Measurements from ENCODE around the gene BPGM.
"Not testable (repeated sequence)": the region's sequence is repeated elsewhere in the genome, so short reads cannot be mapped to it uniquely, and the experiment has no call there.

Gene BPGM

DNA sequence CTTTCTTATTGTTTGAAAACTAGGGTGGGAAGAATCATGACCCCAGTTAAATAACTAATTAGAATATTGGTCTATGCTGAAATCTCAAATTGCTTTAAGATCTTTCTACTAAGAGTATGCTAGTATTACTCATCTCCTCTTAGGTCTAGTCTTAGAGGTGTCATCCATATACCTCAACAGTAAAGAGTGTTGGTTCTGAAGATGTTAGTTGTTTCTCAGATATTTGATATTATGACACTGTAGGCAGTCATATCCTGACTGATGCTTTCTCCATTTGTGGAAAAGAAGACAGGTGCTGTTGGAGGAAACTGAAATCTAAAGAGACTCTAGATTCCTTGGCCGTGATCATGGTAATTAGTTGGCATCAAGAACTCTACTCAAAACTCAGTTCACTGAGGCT is 21.2 kb downstream of the BPGM start:
- DNase-seq, result no peak

DNA sequence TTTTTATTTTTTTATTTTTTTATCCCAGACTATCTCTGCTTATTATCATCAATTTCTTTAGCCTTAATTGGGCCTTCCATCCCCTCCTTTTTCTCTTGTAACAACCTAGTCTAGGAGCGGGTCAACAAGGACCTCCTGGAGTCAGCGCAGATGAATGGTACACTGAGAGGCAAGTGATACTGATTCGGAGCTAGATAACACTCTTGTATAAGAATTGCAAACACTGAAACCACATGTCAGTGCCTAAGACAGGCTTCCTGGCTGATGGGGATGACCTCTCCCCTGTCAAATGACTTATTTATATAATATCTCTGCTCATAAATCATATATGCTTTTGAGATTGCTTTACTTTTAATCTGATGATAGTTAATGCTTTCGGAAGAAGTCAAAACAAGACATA is 22.7 kb downstream of the BPGM start:
- peak; percentile 54 for DNase-seq

DNA sequence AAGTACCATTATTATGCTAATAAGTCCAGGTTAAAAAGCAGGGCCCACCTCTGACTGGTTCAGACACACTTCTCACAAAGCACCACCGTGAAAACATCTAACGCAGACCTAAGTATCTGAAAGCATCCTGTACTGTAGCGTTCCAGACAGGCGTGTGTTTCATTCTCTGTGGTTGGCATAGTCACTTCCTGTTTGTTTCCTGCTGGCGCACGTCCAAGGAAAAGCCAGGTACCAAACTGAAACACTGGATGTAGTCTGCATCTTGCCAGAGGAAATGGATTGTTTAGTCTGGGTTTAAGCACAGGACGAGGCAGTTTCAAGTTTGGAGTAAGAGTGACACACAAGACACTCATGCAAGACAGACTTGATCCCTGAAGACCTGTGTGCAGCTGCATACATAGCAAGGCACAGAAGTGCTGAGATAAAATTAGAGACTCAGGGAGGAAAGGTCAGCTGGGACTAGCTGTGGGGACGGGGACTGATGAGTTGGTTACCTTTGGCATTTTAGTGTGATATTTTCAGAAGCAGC is 23.3 kb downstream of the BPGM start:
- peak; percentile 90 for DNase-seq

DNA sequence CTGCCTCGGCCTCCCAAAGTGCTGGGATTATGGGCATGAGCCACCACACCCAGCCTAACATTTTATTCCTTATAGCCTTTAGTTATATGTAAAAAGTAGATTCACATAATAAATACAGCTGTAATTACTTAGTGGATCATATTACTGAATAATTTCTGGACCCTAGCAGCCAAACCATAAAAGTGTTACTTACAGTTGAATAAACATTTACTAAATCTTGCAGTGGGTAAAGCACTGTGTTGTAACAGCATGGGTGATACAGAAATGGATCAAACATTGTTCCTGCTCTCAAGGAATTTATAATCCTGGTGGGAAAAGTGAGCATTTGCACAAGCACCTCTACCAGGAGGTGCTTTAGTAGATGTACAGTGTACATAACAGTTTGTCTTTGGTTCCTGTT is 25.0 kb downstream of the BPGM start:
- no peak for DNase-seq

DNA sequence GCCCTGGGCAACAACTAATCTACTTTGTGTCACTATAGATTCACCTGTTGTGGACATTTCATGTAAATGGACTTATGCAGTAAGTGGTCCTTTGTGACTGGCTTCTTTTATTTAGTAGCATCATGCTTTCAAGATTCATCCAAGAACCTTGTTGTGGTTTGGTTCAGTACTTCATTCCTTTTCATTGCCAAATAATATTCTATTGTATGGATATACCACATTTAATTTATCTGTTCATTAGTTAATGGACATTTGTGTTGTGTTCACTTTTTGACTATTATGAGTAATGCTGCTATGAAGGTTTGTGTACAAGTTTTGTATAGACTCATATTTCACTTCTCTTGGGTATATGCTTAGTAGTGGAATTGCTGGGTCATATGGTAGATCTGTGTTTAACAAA is 27.8 kb downstream of the BPGM start:
- DNase-seq, result no peak

DNA sequence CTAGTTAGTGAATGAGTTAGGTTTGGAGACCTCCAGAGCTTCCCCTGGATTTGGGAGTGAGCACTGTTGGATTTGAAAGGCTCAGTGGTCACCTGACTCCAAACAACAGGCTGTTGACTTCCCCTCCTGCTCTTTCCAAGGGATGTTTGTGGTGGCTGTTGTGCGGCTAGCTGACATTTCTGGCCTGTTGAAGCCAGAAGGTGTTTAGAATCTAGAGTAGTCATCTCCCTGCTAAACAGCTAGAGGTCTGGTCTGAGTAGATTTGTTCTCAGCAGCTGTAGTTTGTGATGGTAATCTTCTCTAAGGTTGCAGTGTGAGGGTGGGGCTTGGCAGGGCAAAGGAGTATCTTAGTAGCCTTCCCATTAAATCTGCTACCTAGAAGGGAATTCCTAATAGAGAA is 30.1 kb downstream of the BPGM start:
- no peak for DNase-seq

DNA sequence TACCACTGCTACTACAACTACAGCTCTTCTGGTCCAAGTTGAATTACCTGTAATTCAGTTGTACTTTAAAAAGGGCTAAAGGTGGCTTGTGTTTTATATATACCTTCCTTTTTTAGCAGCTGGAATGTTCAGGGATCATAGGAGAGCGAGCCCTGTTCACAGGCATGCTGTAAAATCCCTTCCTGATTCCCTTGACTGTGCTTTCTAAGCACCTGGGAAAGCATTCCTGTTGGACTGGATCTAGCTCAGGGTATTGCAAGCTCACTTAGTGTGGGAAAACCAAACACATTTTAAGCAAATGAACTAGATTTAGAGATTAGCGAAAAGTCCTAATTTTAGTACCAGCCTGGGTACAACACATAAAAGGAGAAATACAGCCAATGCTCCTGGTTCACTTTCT is 31.5 kb downstream of the BPGM start:
- DNase-seq, result no peak

DNA sequence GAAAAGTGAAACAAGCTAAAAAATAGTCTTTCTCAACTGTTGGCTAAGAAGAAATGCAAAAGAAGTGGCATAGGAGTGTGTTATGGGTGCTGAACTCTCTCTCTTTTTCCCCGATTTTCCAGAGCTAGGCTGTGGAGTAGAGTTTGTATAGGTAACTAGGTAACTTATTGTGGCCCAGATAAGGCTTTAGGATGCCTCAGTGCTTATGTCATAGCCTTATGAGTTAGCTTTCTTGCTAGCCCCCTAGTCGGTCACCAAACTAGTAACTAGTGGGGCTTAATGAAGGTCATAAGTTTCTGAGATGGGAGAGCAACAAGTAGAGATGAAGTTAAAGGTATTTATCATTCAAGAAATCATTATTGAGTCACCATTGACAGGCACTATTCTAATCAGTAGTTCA is 32.4 kb downstream of the BPGM start:
- no peak for DNase-seq

DNA sequence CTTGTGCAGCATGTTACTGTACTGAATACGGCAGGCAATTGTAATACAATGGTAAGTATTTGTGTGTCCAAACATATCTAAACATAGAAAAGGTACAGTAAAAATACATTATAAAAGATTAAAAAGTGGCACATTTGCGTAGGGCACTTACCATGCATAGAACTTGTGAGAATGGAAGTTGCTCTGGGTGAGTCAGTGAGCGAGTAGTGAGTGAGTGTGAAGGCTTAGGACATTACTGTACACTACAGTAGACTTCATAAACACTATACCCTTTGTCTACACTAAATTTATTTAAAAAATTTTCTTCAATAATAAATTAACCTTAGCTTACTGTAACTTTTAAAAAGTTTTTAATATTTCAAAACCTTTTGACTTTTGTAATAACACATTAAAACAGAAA is 37.5 kb downstream of the BPGM start:
- no peak for DNase-seq

DNA sequence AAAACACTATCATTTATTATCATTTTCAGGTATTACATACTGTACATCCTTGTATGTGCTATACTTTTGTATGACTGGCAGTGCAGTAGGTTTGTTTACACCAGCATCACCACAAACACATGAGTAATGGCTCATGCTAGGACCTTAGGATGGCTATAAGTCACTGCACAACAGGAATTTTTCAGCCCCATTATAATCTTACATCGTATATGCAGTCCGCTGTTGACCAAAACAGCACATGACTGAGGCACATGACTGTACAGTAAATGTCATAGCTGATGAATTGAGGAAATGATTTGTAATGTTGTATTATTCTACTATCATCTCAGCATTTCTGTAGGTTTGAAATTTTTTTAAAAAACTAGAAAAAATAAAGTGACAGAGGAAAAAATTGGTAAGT is 38.6 kb downstream of the BPGM start:
- DNase-seq, result no peak

DNA sequence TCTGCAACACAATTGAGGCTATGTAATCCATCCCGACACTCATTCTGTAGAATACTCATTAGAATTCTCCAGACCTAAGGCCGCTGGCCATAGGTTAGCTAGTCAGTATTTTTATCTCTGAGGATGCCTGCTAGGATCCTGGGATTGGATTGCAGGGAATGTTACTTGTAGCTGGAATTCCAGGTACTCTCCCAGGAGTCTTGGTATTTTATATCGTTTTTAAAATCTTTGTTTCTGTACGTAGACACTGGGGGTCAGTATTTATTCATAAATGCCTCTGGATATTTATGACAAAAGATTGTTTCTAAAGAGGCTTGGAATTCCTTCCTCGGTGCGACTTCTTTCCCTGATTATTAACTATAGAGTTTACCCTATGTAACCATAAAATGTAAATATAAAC is 40.1 kb downstream of the BPGM start:
- DNase-seq, result no peak

DNA sequence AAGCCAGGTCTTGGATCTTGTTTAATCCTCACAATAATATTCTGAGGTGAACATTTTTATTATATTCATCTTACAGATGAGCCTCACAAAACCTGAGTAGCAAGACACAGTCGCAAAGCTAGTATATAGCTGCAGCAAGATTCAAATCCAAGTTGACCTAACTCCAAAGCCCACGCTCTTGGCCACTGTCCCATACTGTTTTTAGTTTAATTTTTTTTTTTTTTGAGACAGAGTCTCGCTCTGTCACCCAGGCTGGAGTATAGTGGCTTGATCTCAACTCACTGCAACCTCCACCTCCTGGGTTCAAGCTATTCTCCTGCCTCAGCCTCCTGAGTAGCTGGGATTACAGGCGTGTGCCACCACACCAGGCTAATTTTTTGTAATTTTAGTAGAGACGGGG is 42.9 kb downstream of the BPGM start:
- not testable (repeated sequence) for DNase-seq

DNA sequence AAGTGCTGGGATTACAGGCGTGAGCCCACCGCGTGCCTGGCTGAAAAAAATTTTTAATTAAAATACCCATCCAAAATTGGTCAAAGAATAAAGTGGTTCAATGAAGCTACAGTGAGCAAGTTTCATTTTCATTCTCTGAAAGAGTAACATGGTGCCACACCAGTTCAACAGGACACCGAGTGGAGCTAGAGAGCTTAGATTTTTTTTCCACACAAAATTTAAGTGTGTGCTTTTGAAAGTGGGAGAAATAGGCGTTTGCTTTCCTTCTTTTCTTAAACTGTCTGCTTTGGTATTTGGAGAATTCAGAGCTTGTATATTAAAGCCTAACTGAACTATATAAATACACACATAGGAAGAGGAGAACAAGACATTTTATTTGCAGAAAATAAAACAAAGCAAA is 43.4 kb downstream of the BPGM start:
- DNase-seq, result no peak

DNA sequence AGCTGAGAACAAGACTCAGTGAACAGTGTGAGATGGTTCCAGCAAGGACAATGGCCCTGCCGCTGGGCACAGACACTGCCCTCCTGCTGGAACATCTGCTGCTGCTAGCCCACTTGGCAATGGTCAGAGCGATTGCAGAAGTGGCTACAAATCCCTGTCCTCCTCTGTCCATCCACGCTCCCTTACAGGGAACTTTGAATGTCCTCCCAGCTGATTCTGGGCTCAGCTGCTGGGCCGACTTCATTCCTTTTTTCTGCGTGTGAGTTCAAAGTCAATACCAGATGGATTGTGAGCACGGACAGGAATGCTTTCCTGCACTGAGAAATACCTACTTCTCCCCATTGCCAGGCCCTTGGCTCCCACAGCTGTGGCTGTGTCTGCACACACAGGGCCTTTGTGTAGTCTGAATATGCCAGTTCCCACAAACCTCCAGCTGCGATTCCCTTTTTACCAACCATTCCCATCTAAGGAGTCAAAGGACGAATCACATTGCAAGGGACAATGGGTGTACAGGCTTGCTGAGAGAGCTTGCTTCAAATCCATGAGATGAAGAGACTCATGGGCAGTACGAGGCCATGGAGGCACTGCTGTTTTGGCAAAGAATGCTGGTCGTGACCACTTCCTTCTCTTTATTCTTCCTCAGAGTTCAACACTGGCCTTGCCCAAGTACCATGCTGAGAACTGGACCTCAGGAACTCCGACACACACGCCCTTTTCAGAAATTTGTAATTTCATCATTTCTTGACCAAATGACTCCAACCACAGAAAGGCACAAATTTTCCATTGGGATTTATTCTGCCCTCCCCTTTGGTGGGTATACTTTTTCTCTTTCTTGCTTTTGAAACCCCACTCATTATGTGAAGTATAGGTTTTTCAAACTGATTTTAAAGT is 44.2 kb downstream of the BPGM start:
- no peak for DNase-seq

DNA sequence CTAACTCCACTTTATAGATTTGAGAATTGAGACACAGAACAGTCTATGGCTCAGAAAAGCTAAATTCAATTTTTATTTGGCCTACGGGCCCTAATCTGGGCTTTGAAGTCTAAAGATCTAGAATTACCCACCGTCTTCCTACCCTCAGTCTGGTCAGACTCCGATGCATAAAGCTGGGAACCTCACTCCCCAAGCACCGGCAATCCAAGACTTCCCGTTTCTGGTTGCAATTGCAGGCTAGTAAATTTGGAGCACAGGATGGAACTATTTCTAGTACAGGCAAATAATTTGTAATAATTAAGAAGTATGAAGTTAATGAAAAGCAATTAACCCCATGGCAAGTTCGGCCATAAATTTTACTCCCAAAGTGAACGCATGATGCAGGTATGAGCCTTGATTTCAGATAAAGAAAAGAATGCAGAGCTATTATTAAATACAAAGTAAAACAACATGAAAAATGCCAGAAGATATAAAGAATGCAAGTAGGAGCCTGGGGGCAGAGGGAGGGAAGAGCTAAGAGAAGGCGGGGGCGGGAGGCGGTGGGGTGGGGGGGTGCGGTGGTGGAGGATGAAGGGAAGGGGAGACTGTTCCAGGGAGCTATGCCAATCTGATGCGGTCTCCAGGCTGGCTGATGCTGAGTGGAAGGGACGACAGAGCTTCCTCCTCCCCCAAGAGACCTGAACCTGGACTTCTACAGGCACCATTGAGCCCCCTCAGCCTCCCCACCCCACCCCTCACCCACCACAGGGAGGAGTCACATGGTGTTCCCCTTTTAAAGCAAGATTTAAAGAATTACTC is 45.1 kb downstream of the BPGM start:
- no peak for DNase-seq

DNA sequence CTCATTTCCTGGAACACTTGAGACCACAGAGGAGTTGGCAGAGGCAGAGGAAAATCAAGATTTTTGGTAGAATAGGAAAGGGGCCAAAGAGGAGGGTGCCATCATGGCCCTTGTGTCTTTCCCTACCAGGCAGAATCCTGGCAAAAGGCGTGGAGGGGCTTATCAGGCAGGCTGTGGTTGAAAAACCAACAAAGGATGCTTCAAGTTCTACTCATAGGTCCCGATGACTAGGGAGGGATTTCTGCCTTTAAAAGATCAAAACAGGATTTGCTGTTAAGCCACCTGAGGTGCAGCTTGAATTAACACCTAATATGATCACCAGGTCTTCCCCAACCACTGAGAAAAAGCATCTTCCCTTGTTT is 45.7 kb downstream of the BPGM start:
- no peak for DNase-seq

DNA sequence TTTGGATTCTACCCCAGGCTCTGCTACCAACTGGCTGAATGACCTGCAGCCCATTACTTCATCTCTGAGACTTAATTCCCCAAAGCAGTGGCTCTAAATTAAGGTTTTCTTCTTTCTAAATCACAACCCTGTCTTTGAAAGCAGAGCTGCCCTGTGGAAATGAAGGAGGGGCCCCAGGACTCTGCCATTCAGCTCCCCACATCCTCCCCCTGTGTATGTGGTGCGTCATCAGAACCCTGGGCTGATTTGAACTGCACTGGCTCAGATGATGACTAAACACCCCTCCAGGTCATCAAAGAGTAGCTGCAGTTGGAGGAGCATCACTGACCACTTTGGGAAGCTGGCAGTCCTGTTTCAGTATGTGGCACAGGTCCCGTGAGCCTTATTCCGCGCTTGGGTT is 46.6 kb downstream of the BPGM start:
- no peak for DNase-seq

DNA sequence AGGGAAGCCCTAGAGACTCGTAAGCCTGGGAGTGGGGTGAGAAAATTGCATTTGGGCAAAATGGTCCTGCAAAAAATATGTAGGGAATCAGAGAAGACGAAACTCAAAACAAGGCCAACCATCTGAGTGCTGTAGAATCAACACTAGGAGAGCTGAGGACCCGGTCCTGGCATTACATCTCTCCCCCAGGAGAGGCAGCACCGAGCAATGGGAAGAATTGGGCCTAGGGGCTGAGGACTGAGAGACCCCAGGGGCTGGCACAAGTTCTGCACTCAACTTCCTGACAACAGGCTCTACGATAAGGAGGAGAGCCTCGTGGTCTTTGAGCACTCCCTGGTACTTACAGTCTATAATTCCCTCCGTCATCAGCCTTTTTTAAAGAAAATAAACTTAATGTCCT is 47.6 kb downstream of the BPGM start:
- no peak for DNase-seq

DNA sequence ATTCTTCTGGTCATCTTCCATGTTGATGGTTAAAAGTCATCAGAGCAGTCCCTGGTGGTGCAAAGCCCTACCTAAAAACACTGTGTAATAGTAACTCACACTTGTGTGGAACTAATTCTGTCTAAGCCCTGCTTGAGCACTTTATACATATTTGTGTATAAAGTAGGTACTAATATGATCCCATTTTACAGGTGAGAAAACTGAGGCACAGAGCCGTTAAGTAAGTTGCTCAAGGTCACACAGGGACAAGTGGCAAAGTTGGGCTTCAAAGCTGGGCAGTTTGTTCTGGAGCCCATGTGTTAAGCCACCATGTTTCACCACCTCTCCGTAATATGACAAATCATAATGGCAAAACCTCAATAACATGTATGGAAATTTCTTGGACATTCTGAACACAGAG is 48.1 kb downstream of the BPGM start:
- no peak for DNase-seq

DNA sequence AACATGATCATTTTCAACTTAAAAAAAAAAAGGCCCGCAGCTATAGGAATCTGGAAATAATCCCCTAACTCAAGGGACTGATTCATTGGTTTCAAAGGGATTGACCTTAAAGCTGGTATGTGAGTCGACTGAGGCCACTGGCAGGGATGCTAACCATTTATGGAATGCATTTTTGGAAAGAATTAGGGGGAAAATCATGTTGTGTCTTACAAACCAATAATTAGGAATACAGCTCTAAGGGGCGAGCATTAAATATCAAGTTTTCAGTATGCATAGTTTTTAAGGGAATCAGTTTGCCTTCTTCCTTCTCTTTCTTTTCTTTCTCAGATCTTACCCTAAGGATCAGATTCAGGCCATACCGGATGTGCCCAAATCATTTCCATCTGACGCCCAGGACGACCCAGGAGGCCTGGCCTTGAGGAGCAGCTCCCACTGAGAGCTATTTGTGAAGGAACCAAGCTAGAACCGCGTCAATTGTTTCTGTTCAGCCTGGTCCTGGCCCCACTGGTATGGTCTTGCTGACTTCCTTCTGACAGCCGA is 48.7 kb downstream of the BPGM start:
- no peak for DNase-seq

DNA sequence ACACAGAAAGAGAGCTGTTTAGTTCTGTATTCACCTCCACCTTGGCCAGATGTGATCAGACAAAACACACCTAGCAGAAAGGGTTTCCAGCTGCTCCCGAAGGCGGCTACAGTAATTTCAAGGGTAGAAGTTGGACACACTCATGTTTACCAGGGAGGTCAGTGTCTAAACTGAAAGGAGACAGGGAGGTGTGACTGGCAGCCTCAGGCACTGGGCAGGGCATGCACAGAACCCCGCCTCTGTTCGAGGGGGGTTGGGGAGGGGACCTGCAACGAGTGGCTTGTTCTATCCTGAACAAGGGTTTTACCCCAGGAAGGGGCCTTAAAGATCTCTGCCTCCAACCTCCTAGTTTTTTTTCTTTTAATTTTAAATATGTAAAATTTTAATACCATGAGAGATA is 49.6 kb downstream of the BPGM start:
- no peak for DNase-seq

DNA sequence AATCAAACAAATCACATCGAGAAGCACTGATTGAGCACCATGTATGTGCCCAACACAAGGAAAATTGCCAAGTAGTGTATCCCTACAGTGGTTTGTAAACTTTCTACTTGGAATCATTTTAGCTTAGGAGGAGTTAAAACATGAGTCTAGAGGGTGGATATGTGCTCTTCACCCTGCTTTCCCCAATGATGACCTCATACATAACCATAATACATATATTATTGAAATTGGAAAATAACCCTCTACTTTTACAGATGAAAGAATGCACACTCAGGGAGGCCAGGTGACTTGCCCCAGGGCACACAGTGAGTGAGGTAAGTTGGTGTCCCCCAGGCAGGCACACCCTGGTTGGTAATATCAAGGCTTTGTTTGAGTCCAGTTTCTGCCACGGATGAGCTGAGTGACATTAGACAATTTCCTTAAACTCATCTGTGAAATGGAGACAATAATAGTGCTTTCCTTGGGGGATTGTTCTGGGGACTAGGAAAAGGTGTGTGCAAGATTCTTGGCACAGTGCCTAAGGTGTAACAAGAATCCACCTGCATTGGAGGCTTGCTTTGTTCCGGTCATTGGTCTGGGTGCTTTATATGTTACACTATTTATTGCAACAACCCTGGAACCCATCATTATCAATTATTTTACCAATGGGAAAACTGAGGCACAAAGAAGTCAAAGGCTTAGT is 50.7 kb downstream of the BPGM start:
- no peak for DNase-seq

DNA sequence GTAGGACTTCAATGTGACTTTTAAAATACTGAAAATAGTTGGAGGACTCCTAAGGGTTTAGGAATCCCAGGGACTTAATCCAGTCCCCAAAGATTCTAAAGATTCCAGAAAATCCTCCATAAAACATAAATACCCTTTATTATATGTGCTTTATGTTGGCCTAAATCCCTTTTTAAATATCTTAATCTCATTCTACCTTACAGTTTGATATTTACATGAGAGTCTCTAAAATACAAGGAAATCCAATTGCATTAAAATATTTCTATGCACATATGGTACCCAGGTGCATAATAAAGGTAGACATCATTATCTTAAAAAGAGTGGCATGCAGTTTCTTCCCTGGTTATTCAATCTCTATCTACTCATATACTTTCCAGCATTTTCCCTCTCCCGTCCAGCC is 51.8 kb downstream of the BPGM start:
- no peak for DNase-seq

Measured in CD4-positive, alpha-beta T cell treated with Interleukin-17A for 1 hour (primary cell).